Keratinocyte (primary cell): ENCODE measurements around the gene ZDHHC24. TPM values are rescaled to one million over a fixed set of nuclear protein-coding genes. Genes with fewer than 3 reads are reported as not detected.

ENCODE experiments used
- DNase-seq: peaks from one replicate; pipeline ENCODE4 v3.0.0-alpha.2; 2011; ENCODE audit warnings: low read depth, missing footprints, low spot score
- FAIRE-seq: peaks from 2 replicates; lab custom pipeline; 2011; peaks lifted over from hg19 to GRCh38; lab: Jason Lieb, UNC
- H2AFZ ChIP-seq: 2 replicates; pipeline ENCODE4 v1.6.0; 2012; ENCODE audit warnings: low read length, control low read depth, inconsistent platforms; ENCODE audit not compliant: control insufficient read depth
- H3K27ac ChIP-seq: 2 replicates; pipeline ENCODE4 v1.5.1; 2011; ENCODE audit warnings: low read length; ENCODE audit not compliant: control insufficient read depth, insufficient read depth
- H3K27me3 ChIP-seq: 3 replicates; pipeline ENCODE4 v1.6.0; 2011; ENCODE audit warnings: low read length; ENCODE audit not compliant: control insufficient read depth, insufficient read depth; ENCODE audit errors: extremely low read depth
- H3K36me3 ChIP-seq, 2 experiments: 2 replicates in 1 of 2; 3 replicates in 1 of 2; pipeline ENCODE4 v1.5.1; 2011; ENCODE audit warnings: low read length in 2 of 2, mild to moderate bottlenecking in 1 of 2; ENCODE audit not compliant: control insufficient read depth in 2 of 2, insufficient read depth in 2 of 2; ENCODE audit errors: extremely low read depth in 1 of 2
- H3K4me1 ChIP-seq: 3 replicates; pipeline ENCODE4 v1.5.1; 2011; ENCODE audit warnings: low read length; ENCODE audit not compliant: control insufficient read depth, insufficient read depth; ENCODE audit errors: extremely low read depth
- H3K4me2 ChIP-seq: 3 replicates; pipeline ENCODE4 v1.6.0; 2011; ENCODE audit warnings: low read depth, low read length; ENCODE audit not compliant: control insufficient read depth, insufficient read depth; ENCODE audit errors: extremely low read depth
- H3K4me3 ChIP-seq, 3 experiments: fragments of 200-600 bp in 1 of 3; sonication (generic) in 1 of 3; 2 replicates in 2 of 3; 3 replicates in 1 of 3; pipeline ENCODE4 v1.5.1; 2011 to 2016; ENCODE audit warnings: low read length in 3 of 3, mild to moderate bottlenecking in 3 of 3, control low read depth in 2 of 3, inconsistent platforms in 1 of 3, low read depth in 1 of 3, mixed read lengths in 1 of 3, mixed run types in 1 of 3, moderate library complexity in 1 of 3; ENCODE audit not compliant: control insufficient read depth in 2 of 3, insufficient read depth in 2 of 3; ENCODE audit errors: extremely low read depth in 1 of 3
- H3K79me2 ChIP-seq: 2 replicates; pipeline ENCODE4 v1.6.0; 2012; ENCODE audit warnings: low read length; ENCODE audit not compliant: control insufficient read depth, insufficient read depth
- H3K9ac ChIP-seq: 3 replicates; pipeline ENCODE4 v1.6.0; 2011; ENCODE audit warnings: low read length; ENCODE audit not compliant: control insufficient read depth, insufficient read depth; ENCODE audit errors: extremely low read depth
- H3K9me1 ChIP-seq: 3 replicates; pipeline ENCODE4 v1.6.0; 2011; ENCODE audit warnings: low read length; ENCODE audit not compliant: control insufficient read depth, insufficient read depth; ENCODE audit errors: extremely low read depth
- H3K9me3 ChIP-seq: 2 replicates; pipeline ENCODE4 v1.5.1; 2012; ENCODE audit warnings: low read depth, low read length; ENCODE audit not compliant: control insufficient read depth
- H4K20me1 ChIP-seq: 3 replicates; pipeline ENCODE4 v1.6.0; 2011; ENCODE audit warnings: low read length; ENCODE audit not compliant: control insufficient read depth, insufficient read depth; ENCODE audit errors: extremely low read depth
- CTCF ChIP-seq, 3 experiments: IDR thresholded peaks in 1 of 3; conservative IDR thresholded peaks in 1 of 3; optimal IDR thresholded peaks in 1 of 3; 2 replicates in 2 of 3; 3 replicates in 1 of 3; pipeline versions ENCODE3 to v1.5.1; 2011; ENCODE audit warnings: low read length in 3 of 3, mild to moderate bottlenecking in 3 of 3, moderate library complexity in 2 of 3, control low read depth in 1 of 3, inconsistent platforms in 1 of 3; ENCODE audit not compliant: insufficient read depth in 2 of 3; ENCODE audit errors: extremely low read depth in 1 of 3
- EZH2 ChIP-seq: IDR thresholded peaks from one replicate; pipeline ENCODE4 v1.6.1; 2012; ENCODE audit warnings: inconsistent platforms, mild to moderate bottlenecking, low read length, moderate library complexity
- dilution Hi-C: fragments of 300-500 bp; cut with MboI; formaldehyde crosslinking; loops from one replicate; pipeline ENCODE4 v1.7.0; 2020; ENCODE audit warnings: low sequenced_read_pairs; ENCODE audit not compliant: extremely low pct_ligation_motif_present
- polyA plus RNA-seq, 5 experiments: library from polyadenylated mRNA; depleted of rRNA in 3 of 5; stranded (reverse) in 3 of 5; stranded (forward) in 1 of 5; unstranded in 1 of 5; fragments of >200 nt; gene quantifications; 1 replicate in 1 of 5; 2 replicates in 3 of 5; 3 replicates in 1 of 5; pipeline versions ENCODE4 v1.2.1 to v1.2.3, GENCODE V29; 2011 to 2012; ENCODE audit warnings: missing spikeins in 2 of 5, low read depth in 1 of 5, low replicate concordance in 1 of 5

ZDHHC24 gene
- polyA plus RNA-seq, 1 donor (not counting 4 experiments of a cell fraction or from before 2014, with no cell fraction given): 4.8 TPM

- Histone ChIP-seq H3K4me1 (no peaks in the 10 kb centered on the region), H3K27me3 (no peaks in the 10 kb centered on the region), H3K36me3 (peaks cover 19 to 24% of the 10 kb centered on the region in 2 experiments), H3K9me3 (no peaks in the 10 kb centered on the region), H3K79me2 (no peaks in the 10 kb centered on the region), H3K9me1 (no peaks in the 10 kb centered on the region), H3K4me3 (no peak overlapping the region), H3K9ac (no peak overlapping the region), H4K20me1 (no peaks in the 10 kb centered on the region), H2AFZ (no peak overlapping the region), H3K27ac (no peak overlapping the region), H3K4me2 (no peak overlapping the region)
- TF ChIP-seq CTCF (optimal IDR thresholded peaks at IDR 0.05 in 1 of 3, IDR thresholded peaks at IDR 0.05 in 1 of 3, conservative IDR thresholded peaks at IDR 0.05 in 1 of 3; ENCODE audit: extremely low read depth in 1 of 3, insufficient read depth in 2 of 3, low read length in 3 of 3) (no peak), EZH2 (no peak)
- dilution Hi-C loops: no loop called here
- DNase-seq: no peak
- FAIRE-seq: no peak
Measured at GRCh38 chr11:66498506-66498905, 47.3 kb downstream of the ZDHHC24 start.

GRCh38 chr11:66497206-66497605 lies 48.6 kb downstream of the ZDHHC24 start:
- no peak overlapping the region for H3K4me3 ChIP-seq
- dilution Hi-C loops: no loop called here
- no peaks in the 10 kb centered on the region for H3K9me3 ChIP-seq
- H3K36me3 ChIP-seq: peaks cover 27 to 32% of the 10 kb centered on the region in 2 experiments
- FAIRE-seq: no peak
- no peaks in the 10 kb centered on the region for H3K27me3 ChIP-seq
- no peak for DNase-seq
- no peaks in the 10 kb centered on the region for H3K9me1 ChIP-seq
- no peak overlapping the region for H3K4me2 ChIP-seq
- H3K4me1 ChIP-seq: no peaks in the 10 kb centered on the region
- no peak overlapping the region for H2AFZ ChIP-seq
- no peak overlapping the region for H3K27ac ChIP-seq
- TF ChIP-seq CTCF (optimal IDR thresholded peaks at IDR 0.05 in 1 of 3, IDR thresholded peaks at IDR 0.05 in 1 of 3, conservative IDR thresholded peaks at IDR 0.05 in 1 of 3; ENCODE audit: extremely low read depth in 1 of 3, insufficient read depth in 2 of 3, low read length in 3 of 3) (no peak), EZH2 (no peak)
- H4K20me1 ChIP-seq: no peaks in the 10 kb centered on the region
- H3K79me2 ChIP-seq: no peaks in the 10 kb centered on the region
- H3K9ac ChIP-seq: no peak overlapping the region
